LNCaP clone FGC (cell line): ENCODE measurements around the gene SLC2A4RG.

Experiments
- DNase-seq: peaks from one replicate; pipeline ENCODE4 v3.0.0-alpha.2; 2011; ENCODE audit warnings: low read depth
- H3K4me3 ChIP-seq: 2 replicates; pipeline ENCODE4 v1.5.1; 2011; ENCODE audit warnings: mild to moderate bottlenecking, low read depth, low read length, control low read depth
- TF ChIP-seq, protein P1 (sequence below): IDR thresholded peaks from 2 replicates; pipeline ENCODE4 v1.5.1; 2012; ENCODE audit warnings: mild to moderate bottlenecking; ENCODE audit not compliant: control insufficient read depth, insufficient read depth; ENCODE audit errors: extremely low read depth

Gene SLC2A4RG

DNA sequence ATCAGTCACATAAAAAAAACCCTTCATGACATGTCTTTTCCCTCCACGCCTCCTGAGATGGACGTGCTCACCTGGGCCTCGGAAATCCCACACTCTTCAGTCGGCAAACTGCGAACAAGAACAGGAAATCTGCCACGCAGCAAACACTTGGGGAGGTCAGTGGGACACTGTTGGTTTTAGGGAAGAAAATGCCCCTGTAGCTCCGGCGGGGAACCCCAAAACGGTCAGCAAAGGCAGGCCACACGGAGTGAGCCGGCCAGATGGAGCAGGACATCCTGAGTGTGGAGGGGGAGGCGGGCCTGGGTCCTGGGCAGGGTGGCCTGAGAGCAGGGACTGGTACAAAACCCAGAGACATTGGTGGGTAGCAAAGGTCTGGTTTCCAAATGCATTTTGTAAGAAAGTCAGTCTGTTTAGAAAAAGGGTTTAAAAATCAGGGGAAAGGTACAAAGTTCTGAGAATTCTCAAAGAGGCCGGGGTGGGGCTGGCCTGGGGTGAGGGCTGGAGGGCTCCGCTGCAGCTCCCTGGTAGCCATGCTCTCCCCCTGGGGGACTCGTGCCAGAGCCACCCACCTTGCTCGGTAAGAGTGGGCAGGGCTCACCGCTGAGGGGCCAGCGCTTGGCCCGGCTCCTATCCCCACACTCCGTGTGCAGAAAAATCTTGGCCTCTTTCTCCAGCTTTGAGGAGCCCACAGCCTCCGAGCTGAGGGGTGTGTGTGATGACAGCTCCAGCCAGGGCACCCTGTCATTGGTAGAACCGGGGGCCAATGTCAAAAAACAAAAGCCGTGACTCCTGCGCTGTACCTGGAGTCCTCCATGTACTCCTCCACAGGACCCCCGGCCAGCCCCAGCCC, 5.2 kb downstream of the SLC2A4RG start:
- TF ChIP-seq, protein P1, sequence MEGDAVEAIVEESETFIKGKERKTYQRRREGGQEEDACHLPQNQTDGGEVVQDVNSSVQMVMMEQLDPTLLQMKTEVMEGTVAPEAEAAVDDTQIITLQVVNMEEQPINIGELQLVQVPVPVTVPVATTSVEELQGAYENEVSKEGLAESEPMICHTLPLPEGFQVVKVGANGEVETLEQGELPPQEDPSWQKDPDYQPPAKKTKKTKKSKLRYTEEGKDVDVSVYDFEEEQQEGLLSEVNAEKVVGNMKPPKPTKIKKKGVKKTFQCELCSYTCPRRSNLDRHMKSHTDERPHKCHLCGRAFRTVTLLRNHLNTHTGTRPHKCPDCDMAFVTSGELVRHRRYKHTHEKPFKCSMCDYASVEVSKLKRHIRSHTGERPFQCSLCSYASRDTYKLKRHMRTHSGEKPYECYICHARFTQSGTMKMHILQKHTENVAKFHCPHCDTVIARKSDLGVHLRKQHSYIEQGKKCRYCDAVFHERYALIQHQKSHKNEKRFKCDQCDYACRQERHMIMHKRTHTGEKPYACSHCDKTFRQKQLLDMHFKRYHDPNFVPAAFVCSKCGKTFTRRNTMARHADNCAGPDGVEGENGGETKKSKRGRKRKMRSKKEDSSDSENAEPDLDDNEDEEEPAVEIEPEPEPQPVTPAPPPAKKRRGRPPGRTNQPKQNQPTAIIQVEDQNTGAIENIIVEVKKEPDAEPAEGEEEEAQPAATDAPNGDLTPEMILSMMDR = no peak
- no peak for DNase-seq
- H3K4me3 ChIP-seq = no peak overlapping the region

DNA sequence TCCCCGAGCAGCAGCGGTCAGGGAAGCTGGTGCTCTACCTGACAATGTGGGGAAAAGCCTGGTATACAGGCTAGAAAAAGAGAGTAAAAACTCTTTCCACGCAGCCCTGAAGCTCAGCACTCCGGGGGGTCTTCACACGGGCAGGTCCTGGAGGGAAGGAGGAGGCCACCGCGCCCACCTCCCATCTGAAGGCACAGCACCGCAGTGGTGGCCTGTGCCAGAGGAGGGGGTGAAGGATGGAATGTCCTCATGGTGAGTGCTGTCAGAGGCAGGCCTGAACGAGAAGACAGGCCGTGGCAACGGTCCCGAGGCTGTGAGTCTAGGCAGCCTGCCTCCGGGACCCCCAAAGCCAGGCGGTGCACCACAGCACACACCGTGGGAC, 5.8 kb downstream of the SLC2A4RG start:
- DNase-seq = no peak
- H3K4me3 ChIP-seq = no peak overlapping the region
- TF ChIP-seq, protein P1 = no peak

DNA sequence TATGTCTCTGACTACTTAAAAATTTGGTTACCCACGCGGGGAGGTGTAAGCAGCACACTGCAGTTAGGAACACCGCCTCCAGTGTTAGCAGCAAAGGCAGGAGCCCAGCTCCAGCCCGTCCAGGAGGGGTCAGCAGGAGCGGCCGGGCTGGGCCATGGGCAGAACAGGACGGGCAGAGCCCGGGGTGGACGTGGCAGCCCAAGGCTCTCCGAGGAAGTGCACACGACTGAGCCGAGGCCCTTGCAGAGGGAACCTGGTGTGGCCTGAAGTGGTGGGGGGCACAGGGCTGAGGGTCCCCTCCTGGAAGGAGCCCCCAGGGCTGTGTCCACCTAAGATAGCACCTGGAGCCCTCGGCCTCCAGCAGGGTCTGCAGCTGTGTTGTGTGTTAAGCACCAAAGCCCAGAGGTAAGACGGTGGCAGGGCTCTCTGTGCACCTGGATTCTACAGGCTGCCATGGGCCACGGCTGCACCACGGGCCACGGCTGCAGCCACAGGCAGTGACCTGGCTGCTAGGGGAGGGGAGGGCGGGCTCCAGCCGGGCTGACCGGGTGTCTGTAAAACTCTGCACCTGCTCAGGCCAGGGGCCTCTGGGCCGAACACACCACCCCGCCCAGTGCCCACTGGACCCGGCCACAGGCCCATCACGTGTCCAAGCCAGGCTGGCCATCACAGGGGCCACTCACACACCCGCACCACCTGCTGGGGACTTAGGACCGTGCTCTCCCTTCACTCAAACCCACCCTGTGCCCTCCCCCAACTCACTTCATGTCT, 6.6 kb downstream of the SLC2A4RG start:
- DNase-seq = no peak
- no peak overlapping the region for H3K4me3 ChIP-seq

DNA sequence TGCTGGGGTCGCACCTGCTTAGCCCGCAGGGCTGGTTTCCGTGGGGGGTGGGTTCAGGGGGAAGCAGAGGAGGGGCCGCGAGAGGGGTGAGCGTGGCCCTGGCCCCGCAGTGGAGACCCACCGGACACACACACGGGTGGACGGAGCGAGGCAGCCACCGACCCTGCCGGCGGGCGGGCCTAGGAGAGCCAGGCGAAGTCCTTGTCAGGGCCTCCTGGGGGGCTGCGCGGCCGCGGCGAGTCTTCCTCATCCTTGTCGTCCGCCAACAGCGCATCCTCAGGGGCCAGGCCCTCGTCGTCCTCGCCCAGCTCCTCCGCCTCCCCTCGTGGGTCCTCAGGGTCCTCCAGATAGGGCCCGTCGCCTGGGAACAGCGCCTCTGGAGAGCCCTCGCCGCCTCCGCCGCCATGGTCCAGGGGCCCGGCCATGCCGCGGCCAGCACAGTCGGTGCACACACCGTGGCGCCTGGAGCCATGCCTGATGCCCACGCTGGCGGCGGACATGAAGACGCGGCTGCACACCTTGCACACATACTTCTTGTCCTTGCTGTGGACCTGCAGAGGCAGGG, 7.3 kb downstream of the SLC2A4RG start:
- H3K4me3 ChIP-seq = no peak overlapping the region
- DNase-seq = no peak
- TF ChIP-seq, protein P1 = no peak

More for the DNA sequence above, 6.6 kb downstream of the SLC2A4RG start:
- TF ChIP-seq, protein P1 = no peak

DNA sequence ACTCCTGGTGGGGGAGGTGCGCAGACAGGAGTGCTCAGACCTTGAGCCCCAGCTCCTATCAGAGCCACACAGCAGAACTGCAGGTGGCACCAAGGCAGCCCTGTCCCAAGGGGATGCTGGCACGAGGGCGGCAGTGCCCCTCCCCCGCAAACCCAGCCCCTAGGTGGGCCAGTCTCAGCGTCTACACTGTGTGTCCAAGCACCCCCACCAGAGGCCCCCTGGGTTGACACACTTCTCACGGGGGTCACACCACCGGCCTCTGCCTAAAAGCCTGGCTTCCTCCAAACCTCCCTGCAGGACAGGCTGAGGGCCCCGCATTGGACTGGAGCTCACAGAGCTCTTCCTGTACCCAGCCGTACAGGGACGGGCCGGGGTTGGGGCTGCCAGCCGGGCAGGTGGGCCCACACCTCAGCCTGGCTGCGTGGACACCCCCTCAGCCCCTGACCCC, 8.1 kb downstream of the SLC2A4RG start:
- no peak overlapping the region for H3K4me3 ChIP-seq
- TF ChIP-seq, protein P1 = no peak
- no peak for DNase-seq

DNA sequence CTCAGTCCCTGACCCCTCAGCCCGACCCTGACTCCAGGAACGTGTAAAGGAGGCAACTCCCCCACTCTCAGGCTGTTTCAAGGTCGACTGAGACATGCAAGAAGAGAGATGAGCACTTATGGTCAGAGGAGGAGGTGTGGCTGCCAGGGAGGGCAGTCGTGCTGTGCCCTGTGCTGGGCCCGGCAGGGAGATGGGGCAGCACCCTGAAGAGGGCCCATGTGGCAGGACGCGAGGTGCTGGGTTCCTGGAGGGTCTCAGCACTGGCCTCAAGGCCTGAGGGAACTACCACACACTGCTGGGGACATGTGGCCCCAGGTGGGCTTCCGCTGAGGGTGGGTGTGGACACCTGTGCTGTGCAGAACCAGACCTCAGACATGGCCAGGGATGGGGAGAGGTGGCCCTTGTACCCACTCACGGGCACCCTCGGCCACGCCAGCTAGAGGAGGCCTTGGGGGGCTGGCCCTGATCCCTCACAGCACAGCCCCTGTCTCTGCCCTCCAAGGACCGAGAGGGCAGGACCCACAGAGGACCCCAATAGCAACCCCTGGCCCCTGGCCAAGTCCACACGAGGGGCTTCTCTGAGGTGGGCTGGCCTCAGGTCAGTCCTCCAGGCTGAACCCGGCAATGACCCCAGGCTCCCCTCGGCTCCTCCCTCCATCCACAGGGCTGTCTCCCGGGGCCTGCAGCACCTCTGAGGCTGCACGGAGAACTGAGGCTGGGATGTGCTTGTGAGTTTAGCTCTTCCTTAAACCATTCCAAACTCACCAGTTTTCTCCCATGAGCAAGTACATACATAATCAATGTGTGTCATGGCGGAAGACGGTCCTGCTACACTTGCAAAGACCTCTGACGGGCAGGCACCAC, 8.7 kb downstream of the SLC2A4RG start:
- H3K4me3 ChIP-seq = no peak overlapping the region

More for the DNA sequence above, 8.7 kb downstream of the SLC2A4RG start:
- TF ChIP-seq, protein P1 = no peak
- DNase-seq = no peak
